Esophagus squamous epithelium (tissue), 4 donors: ENCODE measurements around the gene UBL5.

Experiments
- CTCF ChIP-seq, 6 experiments: fragments of 450-650 bp in 4 of 6; fragments of 200-600 bp in 2 of 6; sonication (generic) in 2 of 6; IDR thresholded peaks; one replicate each; pipeline ENCODE4 v1.5.1; 2016 to 2019; ENCODE audit warnings: antibody characterized with exemption in 6 of 6, mild to moderate bottlenecking in 4 of 6, moderate library complexity in 4 of 6
- POLR2A ChIP-seq, 4 donors: fragments of 450-650 bp; IDR thresholded peaks; one replicate each; pipeline ENCODE4 v1.6.1; 2017; ENCODE audit warnings: antibody characterized with exemption in 4 of 4, mild to moderate bottlenecking in 4 of 4, moderate library complexity in 3 of 4

GRCh38 chr19:9819596-9819909 lies 8.2 kb upstream of the UBL5 start:
- TF ChIP-seq CTCF (IDR thresholded peaks at IDR 0.05) (no peak), POLR2A (IDR thresholded peaks at IDR 0.05) (no peak)
